Choroid plexus epithelial cell (primary cell): Measurements from ENCODE around the gene U2AF1L4.

ENCODE experiments used
- DNase-seq: peaks from one replicate; pipeline ENCODE4 v3.0.0-alpha.2; 2010; ENCODE audit warnings: low read depth
- H3K4me3 ChIP-seq: 2 replicates; pipeline ENCODE4 v1.5.1; 2011; ENCODE audit warnings: low read depth, mild to moderate bottlenecking, control low read depth, low read length, moderate library complexity
- TF ChIP-seq, protein P1 (sequence below): conservative IDR thresholded peaks from 2 replicates; pipeline ENCODE4 v1.5.1; 2011; ENCODE audit warnings: low read depth, mild to moderate bottlenecking, control low read depth, inconsistent platforms, low read length, moderate library complexity

U2AF1L4 gene

DNA sequence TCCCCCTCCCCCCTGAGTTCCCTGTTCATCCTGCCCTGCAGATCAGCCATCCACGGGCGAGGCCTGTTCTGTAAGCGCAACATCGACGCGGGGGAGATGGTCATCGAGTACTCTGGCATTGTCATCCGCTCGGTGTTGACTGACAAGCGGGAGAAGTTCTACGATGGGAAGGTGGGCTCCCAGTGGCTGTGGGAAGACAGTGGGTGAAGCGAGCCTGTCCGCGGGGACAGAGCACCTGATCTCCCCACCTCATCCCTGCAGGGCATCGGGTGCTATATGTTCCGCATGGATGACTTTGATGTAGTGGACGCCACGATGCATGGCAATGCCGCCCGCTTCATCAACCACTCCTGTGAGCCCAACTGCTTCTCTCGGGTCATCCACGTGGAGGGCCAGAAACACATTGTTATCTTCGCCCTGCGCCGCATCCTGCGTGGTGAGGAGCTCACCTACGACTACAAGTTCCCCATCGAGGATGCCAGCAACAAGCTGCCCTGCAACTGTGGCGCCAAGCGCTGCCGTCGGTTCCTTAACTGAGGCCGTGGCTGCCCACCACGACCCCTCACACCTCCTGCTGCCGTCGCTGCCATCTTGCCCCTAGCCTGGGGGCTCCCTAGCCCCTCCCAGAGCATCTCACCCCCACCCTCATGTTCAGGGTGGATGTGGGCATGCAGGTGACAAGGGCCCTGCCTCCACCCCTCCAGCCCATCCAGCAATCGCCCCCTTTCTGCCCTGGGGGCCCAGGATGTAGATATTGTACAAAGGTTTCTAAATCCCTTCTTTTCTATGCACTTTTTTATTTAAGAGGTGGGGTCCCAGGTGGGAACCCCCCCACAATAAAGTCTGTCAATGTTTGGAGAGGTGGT lies 7.0 kb downstream of the U2AF1L4 start:
- no peak overlapping the region for H3K4me3 ChIP-seq
- DNase-seq, result no peak
- TF ChIP-seq, protein P1, sequence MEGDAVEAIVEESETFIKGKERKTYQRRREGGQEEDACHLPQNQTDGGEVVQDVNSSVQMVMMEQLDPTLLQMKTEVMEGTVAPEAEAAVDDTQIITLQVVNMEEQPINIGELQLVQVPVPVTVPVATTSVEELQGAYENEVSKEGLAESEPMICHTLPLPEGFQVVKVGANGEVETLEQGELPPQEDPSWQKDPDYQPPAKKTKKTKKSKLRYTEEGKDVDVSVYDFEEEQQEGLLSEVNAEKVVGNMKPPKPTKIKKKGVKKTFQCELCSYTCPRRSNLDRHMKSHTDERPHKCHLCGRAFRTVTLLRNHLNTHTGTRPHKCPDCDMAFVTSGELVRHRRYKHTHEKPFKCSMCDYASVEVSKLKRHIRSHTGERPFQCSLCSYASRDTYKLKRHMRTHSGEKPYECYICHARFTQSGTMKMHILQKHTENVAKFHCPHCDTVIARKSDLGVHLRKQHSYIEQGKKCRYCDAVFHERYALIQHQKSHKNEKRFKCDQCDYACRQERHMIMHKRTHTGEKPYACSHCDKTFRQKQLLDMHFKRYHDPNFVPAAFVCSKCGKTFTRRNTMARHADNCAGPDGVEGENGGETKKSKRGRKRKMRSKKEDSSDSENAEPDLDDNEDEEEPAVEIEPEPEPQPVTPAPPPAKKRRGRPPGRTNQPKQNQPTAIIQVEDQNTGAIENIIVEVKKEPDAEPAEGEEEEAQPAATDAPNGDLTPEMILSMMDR, result no peak

GRCh38 chr19:35736913-35737886 lies 8.0 kb downstream of the U2AF1L4 start:
- no peak for DNase-seq
- TF ChIP-seq, protein P1, result peak; percentile 34
- no peak overlapping the region for H3K4me3 ChIP-seq

DNA sequence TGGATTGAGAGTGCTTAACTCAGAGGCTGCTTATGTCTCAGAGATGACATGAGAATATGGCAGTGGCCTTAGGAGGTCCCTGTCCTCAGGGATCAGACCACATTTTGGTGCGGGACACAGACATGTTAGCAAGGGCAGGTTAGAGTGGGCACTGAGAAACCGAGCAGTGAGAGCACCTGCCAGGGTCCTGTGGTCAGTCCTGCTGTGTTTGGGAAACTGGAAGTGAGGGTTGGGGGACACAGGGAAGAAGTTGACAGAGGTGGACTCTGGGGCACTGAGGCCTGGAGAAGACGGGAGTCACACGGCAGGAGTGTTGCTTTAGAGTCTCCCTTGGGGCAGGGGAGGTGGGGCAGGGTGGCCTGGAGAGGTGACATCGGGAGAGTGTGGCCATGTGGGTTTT lies 10.3 kb downstream of the U2AF1L4 start:
- no peak overlapping the region for H3K4me3 ChIP-seq
- TF ChIP-seq, protein P1, result no peak
- DNase-seq, result no peak

- TF ChIP-seq, protein P1, result no peak
- H3K4me3 ChIP-seq, result no peak overlapping the region
Observed at GRCh38 chr19:35734273-35734672, 10.9 kb downstream of the U2AF1L4 start.

GRCh38 chr19:35733180-35734125 lies 11.8 kb downstream of the U2AF1L4 start:
- TF ChIP-seq, protein P1, result no peak
- no peak overlapping the region for H3K4me3 ChIP-seq
- DNase-seq, result no peak

More at GRCh38 chr19:35734273-35734672, 10.9 kb downstream of the U2AF1L4 start:
- no peak for DNase-seq

DNA sequence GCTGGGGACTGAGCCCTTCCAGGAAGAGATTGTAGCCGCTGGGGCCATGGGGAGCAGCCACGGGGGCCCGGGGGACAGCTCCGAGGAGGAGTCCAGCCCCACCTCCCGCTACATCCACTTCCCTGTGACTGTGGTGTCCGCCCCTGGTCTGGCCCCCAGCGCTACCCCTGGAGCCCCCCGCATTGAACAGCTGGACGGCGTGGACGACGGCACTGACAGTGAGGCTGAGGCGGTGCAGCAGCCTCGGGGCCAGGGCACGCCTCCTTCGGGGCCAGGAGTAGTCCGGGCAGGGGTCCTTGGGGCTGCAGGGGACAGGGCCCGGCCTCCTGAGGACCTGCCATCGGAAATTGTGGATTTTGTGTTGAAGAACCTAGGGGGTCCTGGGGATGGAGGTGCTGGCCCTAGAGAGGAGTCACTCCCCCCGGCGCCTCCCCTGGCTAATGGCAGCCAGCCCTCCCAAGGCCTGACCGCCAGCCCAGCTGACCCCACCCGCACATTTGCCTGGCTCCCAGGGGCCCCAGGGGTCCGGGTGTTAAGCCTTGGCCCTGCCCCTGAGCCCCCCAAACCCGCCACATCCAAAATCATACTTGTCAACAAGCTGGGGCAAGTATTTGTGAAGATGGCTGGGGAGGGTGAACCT lies 12.6 kb downstream of the U2AF1L4 start:
- DNase-seq, result no peak
- TF ChIP-seq, protein P1, result no peak
- H3K4me3 ChIP-seq, result no peak overlapping the region
